Measurements from ENCODE around the gene COL23A1. TPM values are rescaled to one million over a fixed set of nuclear protein-coding genes. Genes with fewer than 3 reads are reported as not detected.
"Not testable (repeated sequence)": the region's sequence is repeated elsewhere in the genome, so short reads cannot be mapped to it uniquely, and the experiment has no call there.

COL23A1 gene
- total and polyA plus RNA-seq, 4 donors: 0.36 to 1.5 (median 1.1) TPM; not detected in 1

DNA sequence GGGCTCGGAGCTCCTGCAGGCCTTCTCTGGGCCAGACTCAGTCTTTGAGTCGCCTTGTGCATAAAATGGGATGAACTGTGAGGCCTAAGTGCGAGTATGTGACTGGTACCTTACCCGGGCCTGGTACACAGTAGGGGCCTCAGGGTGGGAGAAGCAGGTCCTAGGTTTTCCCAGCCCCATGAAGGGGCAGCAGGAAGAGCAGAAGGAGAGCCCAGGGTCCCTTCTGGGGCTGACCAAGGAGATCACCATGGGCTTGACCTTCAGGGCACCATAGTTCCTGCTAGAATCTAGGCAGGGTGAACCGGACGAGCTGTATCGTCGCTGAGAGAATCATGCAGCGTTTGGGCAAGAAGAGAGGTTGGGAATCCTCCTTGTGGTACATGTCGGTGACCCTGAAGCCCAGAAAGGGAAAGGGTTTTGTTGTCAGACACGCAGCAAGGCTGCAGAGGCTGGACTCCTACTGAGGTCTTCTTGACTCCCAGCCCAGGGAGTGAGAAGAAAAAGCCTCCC is 357.2 kb downstream of the COL23A1 start:
- peaks cover 0 to 2% of the 10 kb centered on the region in 2 donors for H3K4me1 ChIP-seq (ENCODE audit: control insufficient read depth in 1 of 2, insufficient read depth in 2 of 2, low read length in 2 of 2)

DNA sequence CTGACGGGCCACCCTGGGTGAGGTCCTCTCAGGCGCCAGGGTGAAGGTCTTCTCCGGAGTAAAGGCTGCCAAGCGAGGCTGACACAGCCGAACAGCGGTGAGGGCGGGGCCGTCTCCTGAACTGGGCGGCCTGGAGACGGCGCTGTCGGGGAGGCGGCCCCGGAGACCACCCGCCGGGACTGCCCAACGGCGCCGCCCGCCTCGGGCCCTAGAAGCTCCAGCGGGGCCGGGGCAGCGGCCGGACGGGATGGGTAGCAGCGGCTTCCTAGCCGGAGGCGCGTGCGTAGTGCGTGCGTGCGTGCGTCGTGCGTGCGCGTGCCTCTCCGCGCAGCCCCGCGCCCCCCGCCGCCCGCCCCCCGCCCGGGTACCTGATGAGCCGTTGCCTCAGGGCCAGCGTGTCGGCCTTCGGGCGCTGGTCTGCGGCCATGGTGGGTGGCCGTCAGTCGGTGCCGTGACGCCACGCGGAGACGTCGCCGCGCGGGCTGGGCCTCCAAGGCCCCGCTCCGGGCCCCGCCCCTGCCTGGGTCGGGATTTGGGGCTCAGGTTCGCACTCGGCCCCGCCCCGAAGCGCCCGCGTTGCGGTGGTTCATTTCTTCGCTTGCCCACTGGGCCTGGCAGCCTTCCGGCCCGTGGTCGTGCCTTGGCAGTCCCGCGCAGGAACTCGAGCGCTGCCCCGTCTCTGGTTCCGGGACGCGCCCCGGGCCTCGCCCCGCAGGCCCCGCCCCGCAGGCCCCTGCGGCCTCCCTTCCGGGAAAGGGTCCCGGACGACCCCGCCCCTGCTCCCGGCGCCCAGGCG is 357.9 kb downstream of the COL23A1 start, which contains the start of gene PHYKPL:
Gene PHYKPL (minus strand): TSS at position 679 of the 796 bp plus-strand sequence. CDS start 252 bp downstream, at position 427.
- ATAC-seq (ENCODE audit: low FRiP score): peak; percentile 80
- intact Hi-C loops (cut with DNase I): no loop called here
- Histone ChIP-seq H3K9me3 (ENCODE audit: control insufficient read depth, low read length) (no peaks in the 10 kb centered on the region), H3K27me3 (ENCODE audit: control insufficient read depth in 1 of 2, insufficient read depth in 2 of 2, low read length in 1 of 2) (no peaks in the 10 kb centered on the region), H3K4me3 (ENCODE audit: low read length in 2 of 2) (peak within 1 kb of the TSS; percentile 45 to 69), H3K4me1 (ENCODE audit: control insufficient read depth in 1 of 2, insufficient read depth in 2 of 2, low read length in 2 of 2) (peaks cover 0 to 2% of the 10 kb centered on the region in 2 donors), H3K36me3 (ENCODE audit: control insufficient read depth in 1 of 2, insufficient read depth in 2 of 2, low read length in 1 of 2) (peaks cover 0 to 9% of the 10 kb centered on the region in 2 donors), H3K27ac (ENCODE audit: low read depth in 1 of 2, low read length in 2 of 2) (peak within 1 kb of the TSS; percentile 47 to 65)
- peak; percentile 85 to 92 for DNase-seq
- WGBS, 2 donors: 0 to 1% methylated on average over 69 to 102 of the region's 102 CpGs

More for the DNA sequence above, 357.2 kb downstream of the COL23A1 start:
- H3K27ac ChIP-seq (ENCODE audit: low read depth in 1 of 2, low read length in 2 of 2): peak overlapping the region; percentile 47 to 65
- intact Hi-C loops (cut with DNase I): no loop called here
- peak overlapping the region; percentile 45 to 69 for H3K4me3 ChIP-seq (ENCODE audit: low read length in 2 of 2)
- H3K36me3 ChIP-seq (ENCODE audit: control insufficient read depth in 1 of 2, insufficient read depth in 2 of 2, low read length in 1 of 2): peaks cover 0 to 6% of the 10 kb centered on the region in 2 donors
- H3K27me3 ChIP-seq (ENCODE audit: control insufficient read depth in 1 of 2, insufficient read depth in 2 of 2, low read length in 1 of 2): no peaks in the 10 kb centered on the region
- H3K9me3 ChIP-seq (ENCODE audit: control insufficient read depth, low read length): no peaks in the 10 kb centered on the region
- DNase-seq (peak in 1 of 2 donors; percentile 60), ATAC-seq (ENCODE audit: low FRiP score) (no peak)
- 70 to 73% methylated on average over 11 of the region's 11 CpGs for whole genome bisulfite sequencing, 2 donors

DNA sequence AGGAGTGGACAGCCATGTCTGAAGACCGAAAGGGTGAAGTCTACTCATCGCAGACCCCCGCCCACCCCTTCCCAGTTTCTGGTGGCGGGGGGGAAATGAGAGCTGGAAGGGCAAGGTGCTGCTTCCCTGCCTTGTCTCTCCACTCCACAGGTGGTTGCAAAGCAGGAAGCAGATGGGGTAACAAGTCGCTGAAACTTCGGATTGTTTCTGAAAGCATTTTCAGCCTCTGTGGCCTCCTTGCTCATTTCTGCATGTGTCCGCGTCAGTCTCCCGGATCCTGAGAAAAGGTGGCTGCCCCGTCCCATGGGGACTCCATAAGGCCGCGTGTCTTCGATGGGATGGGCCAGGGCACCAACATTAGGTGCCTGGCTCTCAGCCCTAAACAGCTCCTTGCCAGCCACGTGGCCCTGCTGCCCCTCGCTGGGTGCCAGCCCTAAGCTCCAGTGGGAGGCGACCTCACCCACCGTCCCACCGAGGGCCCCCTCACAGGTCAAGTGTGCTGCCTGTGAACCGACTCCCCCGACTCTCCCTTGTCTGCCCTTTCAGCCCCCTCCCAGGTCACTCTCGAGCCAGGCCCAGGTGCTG is 358.6 kb downstream of the COL23A1 start:
- no peak for ATAC-seq (ENCODE audit: low FRiP score)
- Histone ChIP-seq H3K36me3 (ENCODE audit: control insufficient read depth in 1 of 2, insufficient read depth in 2 of 2, low read length in 1 of 2) (peaks cover 0 to 9% of the 10 kb centered on the region in 2 donors), H3K27ac (ENCODE audit: low read depth in 1 of 2, low read length in 2 of 2) (peak overlapping the region in 1 of 2 donors; percentile 43), H3K4me3 (ENCODE audit: low read length in 2 of 2) (peak overlapping the region; percentile 45 to 69), H3K27me3 (ENCODE audit: control insufficient read depth in 1 of 2, insufficient read depth in 2 of 2, low read length in 1 of 2) (no peaks in the 10 kb centered on the region), H3K9me3 (ENCODE audit: control insufficient read depth, low read length) (no peaks in the 10 kb centered on the region), H3K4me1 (ENCODE audit: control insufficient read depth in 1 of 2, insufficient read depth in 2 of 2, low read length in 2 of 2) (peaks cover 0 to 2% of the 10 kb centered on the region in 2 donors)
- no peak for DNase-seq
- 21 to 25% methylated on average over 20 to 21 of the region's 21 CpGs for WGBS, 2 donors
- intact Hi-C loops (cut with DNase I): no loop called here

DNA sequence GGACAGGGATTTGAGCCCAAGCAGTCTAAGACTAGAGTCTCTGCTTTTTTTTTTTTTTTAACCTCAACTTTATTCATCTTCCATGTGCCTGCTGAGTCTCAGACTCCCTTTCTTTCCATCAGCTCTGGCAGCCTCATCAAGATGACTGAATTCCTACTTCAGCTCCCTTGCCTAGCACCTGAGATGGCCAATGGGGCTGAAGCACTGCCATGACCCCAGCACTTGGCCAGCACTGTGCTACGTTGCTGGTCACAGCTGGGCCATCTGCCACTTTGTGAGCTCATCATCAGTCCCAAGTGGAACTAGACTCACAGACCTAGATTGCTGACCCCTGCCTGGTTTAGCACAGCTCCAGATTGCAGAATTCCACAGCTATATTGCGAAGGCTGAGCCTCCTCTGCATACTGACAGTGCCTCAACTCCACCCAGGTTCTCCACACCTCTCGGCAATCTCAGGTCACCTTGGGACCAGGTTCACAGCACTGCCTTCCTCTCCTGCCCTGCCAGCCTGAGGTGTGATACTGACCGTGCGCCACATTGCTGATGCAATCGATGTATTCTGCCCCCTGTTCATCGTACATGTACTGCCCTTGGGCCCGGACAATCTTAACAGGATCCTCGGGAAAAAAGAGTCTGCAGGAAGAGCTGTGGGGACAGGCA is 359.2 kb downstream of the COL23A1 start:
- H3K4me1 ChIP-seq (ENCODE audit: control insufficient read depth in 1 of 2, insufficient read depth in 2 of 2, low read length in 2 of 2): peaks cover 0 to 2% of the 10 kb centered on the region in 2 donors
- ATAC-seq (ENCODE audit: low FRiP score) (no peak), DNase-seq (peak in 1 of 2 donors; percentile 85)
- H3K27me3 ChIP-seq (ENCODE audit: control insufficient read depth in 1 of 2, insufficient read depth in 2 of 2, low read length in 1 of 2): no peaks in the 10 kb centered on the region
- 68 to 73% methylated on average over 9 of the region's 9 CpGs for whole genome bisulfite sequencing, 2 donors
- peak overlapping the region in 1 of 2 donors; percentile 45 for H3K4me3 ChIP-seq (ENCODE audit: low read length in 2 of 2)
- peaks cover 0 to 9% of the 10 kb centered on the region in 2 donors for H3K36me3 ChIP-seq (ENCODE audit: control insufficient read depth in 1 of 2, insufficient read depth in 2 of 2, low read length in 1 of 2)
- intact Hi-C loops (cut with DNase I): no loop called here
- no peaks in the 10 kb centered on the region for H3K9me3 ChIP-seq (ENCODE audit: control insufficient read depth, low read length)
- H3K27ac ChIP-seq (ENCODE audit: low read depth in 1 of 2, low read length in 2 of 2): no peak overlapping the region

DNA sequence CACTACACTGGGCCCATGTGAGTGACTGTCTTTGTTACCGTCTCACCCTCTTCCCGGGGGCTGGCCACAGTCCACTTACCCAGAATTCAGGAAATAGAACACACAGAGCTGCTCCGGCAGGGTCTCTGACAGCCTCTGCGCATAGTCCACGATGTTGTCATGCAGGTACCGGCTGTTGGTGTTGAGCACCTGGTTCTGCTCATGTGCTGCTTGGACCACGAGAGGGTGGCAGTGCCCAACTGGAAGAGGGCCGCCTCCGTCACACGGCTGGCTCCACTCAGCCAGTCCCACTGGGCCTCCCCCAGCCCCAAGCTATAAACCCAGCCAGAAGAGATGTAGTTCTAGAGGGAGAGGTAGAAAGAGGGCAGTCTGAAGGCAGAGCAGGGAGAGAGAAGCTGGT is 360.3 kb downstream of the COL23A1 start:
- peaks cover 0 to 2% of the 10 kb centered on the region in 2 donors for H3K4me1 ChIP-seq (ENCODE audit: control insufficient read depth in 1 of 2, insufficient read depth in 2 of 2, low read length in 2 of 2)
- no peaks in the 10 kb centered on the region for H3K27me3 ChIP-seq (ENCODE audit: control insufficient read depth in 1 of 2, insufficient read depth in 2 of 2, low read length in 1 of 2)
- H3K4me3 ChIP-seq (ENCODE audit: low read length in 2 of 2): no peak overlapping the region
- intact Hi-C loops (cut with DNase I): no loop called here
- H3K36me3 ChIP-seq (ENCODE audit: control insufficient read depth in 1 of 2, insufficient read depth in 2 of 2, low read length in 1 of 2): peaks cover 0 to 9% of the 10 kb centered on the region in 2 donors
- DNase-seq: peak in 1 of 2 donors; percentile 67
- no peaks in the 10 kb centered on the region for H3K9me3 ChIP-seq (ENCODE audit: control insufficient read depth, low read length)
- no peak for ATAC-seq (ENCODE audit: low FRiP score)
- no peak overlapping the region for H3K27ac ChIP-seq (ENCODE audit: low read depth in 1 of 2, low read length in 2 of 2)
- 87 to 94% methylated on average over 10 of the region's 10 CpGs for WGBS, 2 donors

DNA sequence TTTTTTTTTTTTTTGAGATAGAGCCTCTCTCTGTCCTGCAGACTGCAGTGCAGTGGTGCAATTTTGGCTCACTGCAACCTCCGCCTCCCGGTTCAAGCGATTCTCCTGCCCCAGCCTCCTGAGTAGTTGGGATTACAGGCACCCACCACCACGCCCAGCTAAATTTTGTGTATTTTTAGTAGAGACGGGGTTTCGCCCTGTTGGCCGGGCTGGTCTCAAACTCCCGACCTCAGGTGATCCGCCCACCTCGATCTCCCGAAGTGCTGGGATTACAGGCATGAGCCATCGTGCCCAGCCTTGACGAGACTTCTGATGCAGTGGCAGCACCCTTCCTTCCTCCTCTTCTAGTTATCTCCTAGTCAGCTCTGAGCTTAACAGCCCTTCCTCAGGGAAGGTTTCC is 361.1 kb downstream of the COL23A1 start:
- 94 to 95% methylated on average over 13 of the region's 13 CpGs for WGBS, 2 donors
- H3K4me1 ChIP-seq (ENCODE audit: control insufficient read depth in 1 of 2, insufficient read depth in 2 of 2, low read length in 2 of 2); H3K36me3 ChIP-seq (ENCODE audit: control insufficient read depth in 1 of 2, insufficient read depth in 2 of 2, low read length in 1 of 2); H3K9me3 ChIP-seq (ENCODE audit: control insufficient read depth, low read length); H3K27ac ChIP-seq (ENCODE audit: low read depth in 1 of 2, low read length in 2 of 2); H3K4me3 ChIP-seq (ENCODE audit: low read length in 2 of 2); ATAC-seq (ENCODE audit: low FRiP score); intact Hi-C loops (cut with DNase I); H3K27me3 ChIP-seq (ENCODE audit: control insufficient read depth in 1 of 2, insufficient read depth in 2 of 2, low read length in 1 of 2): not testable (repeated sequence)
- DNase-seq: peak in 1 of 2 donors; percentile 52

DNA sequence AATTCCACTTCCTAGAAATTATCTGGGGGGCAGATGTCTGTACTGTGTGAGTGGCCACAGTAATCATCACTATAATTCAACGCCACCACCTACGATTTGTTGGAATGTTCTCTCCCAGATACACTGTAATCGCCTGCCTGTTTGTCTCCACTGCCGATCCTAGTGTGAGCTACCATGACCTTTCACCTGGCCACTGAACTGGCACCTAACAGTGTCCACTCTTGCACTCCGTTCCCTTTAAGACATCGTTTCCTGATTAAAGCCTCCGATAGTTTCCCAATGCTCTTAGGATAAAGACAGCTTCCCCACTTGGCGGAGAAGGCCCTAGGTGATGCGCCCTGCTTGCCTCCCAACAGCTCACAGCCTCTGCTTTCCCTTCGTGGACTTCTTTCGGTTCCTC is 361.6 kb downstream of the COL23A1 start:
- Histone ChIP-seq H3K4me1 (ENCODE audit: control insufficient read depth in 1 of 2, insufficient read depth in 2 of 2, low read length in 2 of 2) (peaks cover 0 to 2% of the 10 kb centered on the region in 2 donors), H3K9me3 (ENCODE audit: control insufficient read depth, low read length) (no peaks in the 10 kb centered on the region), H3K4me3 (ENCODE audit: low read length in 2 of 2) (no peak overlapping the region), H3K36me3 (ENCODE audit: control insufficient read depth in 1 of 2, insufficient read depth in 2 of 2, low read length in 1 of 2) (peaks cover 0 to 9% of the 10 kb centered on the region in 2 donors), H3K27me3 (ENCODE audit: control insufficient read depth in 1 of 2, insufficient read depth in 2 of 2, low read length in 1 of 2) (no peaks in the 10 kb centered on the region), H3K27ac (ENCODE audit: low read depth in 1 of 2, low read length in 2 of 2) (no peak overlapping the region)
- 96 to 97% methylated on average over 11 of the region's 11 CpGs for WGBS, 2 donors
- intact Hi-C loops (cut with DNase I): no loop called here
- DNase-seq (peak in 1 of 2 donors; percentile 22), ATAC-seq (ENCODE audit: low FRiP score) (no peak)

DNA sequence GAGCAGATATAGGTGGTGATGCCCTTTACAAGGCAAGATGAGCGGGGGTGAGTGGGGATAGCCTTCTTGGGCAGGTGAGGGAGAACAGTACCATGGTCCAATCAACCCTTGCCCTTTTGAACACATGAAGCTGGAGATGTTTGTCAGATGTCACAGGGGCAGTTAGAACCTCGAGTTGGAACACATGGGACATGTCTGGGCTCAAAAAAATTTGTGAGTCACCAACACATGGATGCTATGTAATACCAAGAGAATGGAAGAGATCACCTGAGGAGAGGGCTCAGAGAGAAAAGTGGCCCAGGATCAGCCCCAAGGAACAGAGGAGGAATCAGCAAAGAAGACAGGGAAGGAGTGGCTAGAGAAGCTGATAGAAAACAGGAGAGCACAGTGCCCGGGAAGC is 362.3 kb downstream of the COL23A1 start:
- Histone ChIP-seq H3K36me3 (ENCODE audit: control insufficient read depth in 1 of 2, insufficient read depth in 2 of 2, low read length in 1 of 2) (peaks cover 0 to 9% of the 10 kb centered on the region in 2 donors), H3K9me3 (ENCODE audit: control insufficient read depth, low read length) (no peaks in the 10 kb centered on the region), H3K4me3 (ENCODE audit: low read length in 2 of 2) (no peak overlapping the region), H3K4me1 (ENCODE audit: control insufficient read depth in 1 of 2, insufficient read depth in 2 of 2, low read length in 2 of 2) (peaks cover 0 to 2% of the 10 kb centered on the region in 2 donors), H3K27ac (ENCODE audit: low read depth in 1 of 2, low read length in 2 of 2) (no peak overlapping the region), H3K27me3 (ENCODE audit: control insufficient read depth in 1 of 2, insufficient read depth in 2 of 2, low read length in 1 of 2) (no peaks in the 10 kb centered on the region)
- intact Hi-C loops (cut with DNase I): no loop called here
- ATAC-seq (ENCODE audit: low FRiP score) (no peak), DNase-seq (no peak)
- WGBS, 2 donors: 91 to 93% methylated on average over 3 of the region's 3 CpGs
